Large intestine (tissue), 3 donors: ENCODE measurements around the gene SKAP1. TPM values are rescaled to one million over a fixed set of nuclear protein-coding genes. Genes with fewer than 3 reads are reported as not detected.

Experiments used
- DNase-seq, 2 donors: peaks; one replicate each; pipeline versions ENCODE4 v3.0.0 to v3.0.0-alpha.2; 2013
- H3K27ac ChIP-seq: one replicate; pipeline ENCODE4 v1.5.1; 2013; ENCODE audit warnings: low read length
- H3K27me3 ChIP-seq: 2 replicates; pipeline ENCODE4 v1.6.1; 2013; ENCODE audit warnings: low read length; ENCODE audit not compliant: control insufficient read depth, insufficient read depth
- H3K36me3 ChIP-seq: 2 replicates; pipeline ENCODE4 v1.6.1; 2013; ENCODE audit warnings: low read length; ENCODE audit not compliant: control insufficient read depth, insufficient read depth
- H3K4me1 ChIP-seq: one replicate; pipeline ENCODE4 v1.6.1; 2013; ENCODE audit warnings: low read length; ENCODE audit not compliant: control insufficient read depth, insufficient read depth
- H3K4me3 ChIP-seq: one replicate; pipeline ENCODE4 v1.5.1; 2013; ENCODE audit warnings: low read length
- H3K9me3 ChIP-seq: one replicate; pipeline ENCODE4 v1.6.1; 2013; ENCODE audit warnings: mild to moderate bottlenecking, low read depth, low read length, moderate library complexity; ENCODE audit not compliant: control insufficient read depth
- WGBS: methylation state at CpG from one replicate; pipeline ENCODE4 v1.1.5; 2013; ENCODE audit warnings: low lambda C conversion rate; ENCODE audit not compliant: insufficient coverage; 5-methylcytosine and 5-hydroxymethylcytosine counted together
- polyA plus RNA-seq: library from polyadenylated mRNA; unstranded; fragments of 120-200 nt; gene quantifications from one replicate; pipeline ENCODE4 v1.2.1, GENCODE V29; 2013

The SKAP1 gene
- polyA plus RNA-seq, 1 donor: 3.0 TPM

- DNase-seq: no peak
- H3K9me3 ChIP-seq: no peaks in the 10 kb centered on the region
- H3K36me3 ChIP-seq: peaks cover 12% of the 10 kb centered on the region
- no peak overlapping the region for H3K4me3 ChIP-seq
- no peaks in the 10 kb centered on the region for H3K4me1 ChIP-seq
- no peak overlapping the region for H3K27ac ChIP-seq
- peaks cover 2% of the 10 kb centered on the region for H3K27me3 ChIP-seq
- WGBS: no CpG with 5 or more reads among the region's 9 CpGs
These were observed 302.5 kb downstream of the SKAP1 start for GRCh38 chr17:48127371-48128051.

GRCh38 chr17:48126532-48126850 is 303.5 kb downstream of the SKAP1 start:
- Histone ChIP-seq H3K9me3 (no peaks in the 10 kb centered on the region), H3K36me3 (peaks cover 22% of the 10 kb centered on the region), H3K4me3 (no peak overlapping the region), H3K4me1 (no peaks in the 10 kb centered on the region), H3K27ac (no peak overlapping the region), H3K27me3 (peaks cover 2% of the 10 kb centered on the region)
- 100% methylated on average over 1 of the region's 7 CpGs for WGBS
- no peak for DNase-seq

- Histone ChIP-seq H3K4me3 (no peak overlapping the region), H3K27me3 (peaks cover 2% of the 10 kb centered on the region), H3K36me3 (peaks cover 27% of the 10 kb centered on the region), H3K4me1 (no peaks in the 10 kb centered on the region), H3K27ac (no peak overlapping the region), H3K9me3 (no peaks in the 10 kb centered on the region)
- no CpG with 5 or more reads among the region's 9 CpGs for WGBS
- no peak for DNase-seq
These were observed 304.0 kb downstream of the SKAP1 start for GRCh38 chr17:48125829-48126531.

GRCh38 chr17:48123776-48124388 is 306.1 kb downstream of the SKAP1 start:
- Histone ChIP-seq H3K36me3 (peaks cover 33% of the 10 kb centered on the region), H3K9me3 (no peaks in the 10 kb centered on the region), H3K27ac (no peak overlapping the region), H3K27me3 (no peaks in the 10 kb centered on the region), H3K4me1 (no peaks in the 10 kb centered on the region), H3K4me3 (no peak overlapping the region)
- DNase-seq: no peak
- WGBS: no CpG with 5 or more reads among the region's 4 CpGs

GRCh38 chr17:48123111-48123510 is 306.9 kb downstream of the SKAP1 start:
- Histone ChIP-seq H3K9me3 (no peaks in the 10 kb centered on the region), H3K4me3 (no peak overlapping the region), H3K27ac (no peak overlapping the region), H3K4me1 (no peaks in the 10 kb centered on the region), H3K36me3 (peaks cover 39% of the 10 kb centered on the region), H3K27me3 (no peaks in the 10 kb centered on the region)
- no peak for DNase-seq
- no CpG with 5 or more reads among the region's 6 CpGs for WGBS

GRCh38 chr17:48122665-48123045 is 307.4 kb downstream of the SKAP1 start:
- H3K36me3 ChIP-seq: peaks cover 44% of the 10 kb centered on the region
- H3K4me1 ChIP-seq: no peaks in the 10 kb centered on the region
- no peak for DNase-seq
- H3K9me3 ChIP-seq: no peaks in the 10 kb centered on the region
- no CpG with 5 or more reads among the region's 3 CpGs for WGBS
- no peak overlapping the region for H3K4me3 ChIP-seq
- H3K27ac ChIP-seq: no peak overlapping the region
- H3K27me3 ChIP-seq: no peaks in the 10 kb centered on the region

- no CpG with 5 or more reads among the region's 9 CpGs for WGBS
- Histone ChIP-seq H3K4me3 (no peak overlapping the region), H3K27ac (no peak overlapping the region), H3K4me1 (no peaks in the 10 kb centered on the region), H3K36me3 (peaks cover 47% of the 10 kb centered on the region), H3K9me3 (no peaks in the 10 kb centered on the region), H3K27me3 (no peaks in the 10 kb centered on the region)
- DNase-seq: no peak
These were observed 307.9 kb downstream of the SKAP1 start for GRCh38 chr17:48121923-48122664.

- Histone ChIP-seq H3K4me1 (peaks cover 5% of the 10 kb centered on the region), H3K36me3 (peaks cover 15% of the 10 kb centered on the region), H3K4me3 (no peak overlapping the region), H3K27me3 (no peaks in the 10 kb centered on the region), H3K27ac (no peak overlapping the region), H3K9me3 (no peaks in the 10 kb centered on the region)
- no peak for DNase-seq
- WGBS: no CpG with 5 or more reads among the region's 5 CpGs
These were observed 316.8 kb downstream of the SKAP1 start for GRCh38 chr17:48113201-48113676.

GRCh38 chr17:48111937-48112241 is 318.1 kb downstream of the SKAP1 start:
- peaks cover 5% of the 10 kb centered on the region for H3K4me1 ChIP-seq
- H3K9me3 ChIP-seq: no peaks in the 10 kb centered on the region
- DNase-seq: no peak
- H3K27me3 ChIP-seq: no peaks in the 10 kb centered on the region
- H3K4me3 ChIP-seq: no peak overlapping the region
- peaks cover 7% of the 10 kb centered on the region for H3K36me3 ChIP-seq
- H3K27ac ChIP-seq: no peak overlapping the region
- no CpG with 5 or more reads among the region's 2 CpGs for WGBS

- H3K27ac ChIP-seq: no peak overlapping the region
- no peaks in the 10 kb centered on the region for H3K9me3 ChIP-seq
- H3K4me3 ChIP-seq: no peak overlapping the region
- no peak for DNase-seq
- no peaks in the 10 kb centered on the region for H3K27me3 ChIP-seq
- H3K4me1 ChIP-seq: peaks cover 5% of the 10 kb centered on the region
- H3K36me3 ChIP-seq: peaks cover 6% of the 10 kb centered on the region
- WGBS: 83% methylated on average over 1 of the region's 9 CpGs
These were observed 319.3 kb downstream of the SKAP1 start for GRCh38 chr17:48110761-48111160.
